ENCODE results near the gene LBX2. TPM values are rescaled to one million over a fixed set of nuclear protein-coding genes. Genes with fewer than 3 reads are reported as not detected.

Gene LBX2
- total and polyA plus RNA-seq, 10 of the 15 experiments (the other 5 are each of a cell fraction or from before 2014, with no cell fraction given) = 0.08 to 4.0 (median 0.27) TPM

DNA sequence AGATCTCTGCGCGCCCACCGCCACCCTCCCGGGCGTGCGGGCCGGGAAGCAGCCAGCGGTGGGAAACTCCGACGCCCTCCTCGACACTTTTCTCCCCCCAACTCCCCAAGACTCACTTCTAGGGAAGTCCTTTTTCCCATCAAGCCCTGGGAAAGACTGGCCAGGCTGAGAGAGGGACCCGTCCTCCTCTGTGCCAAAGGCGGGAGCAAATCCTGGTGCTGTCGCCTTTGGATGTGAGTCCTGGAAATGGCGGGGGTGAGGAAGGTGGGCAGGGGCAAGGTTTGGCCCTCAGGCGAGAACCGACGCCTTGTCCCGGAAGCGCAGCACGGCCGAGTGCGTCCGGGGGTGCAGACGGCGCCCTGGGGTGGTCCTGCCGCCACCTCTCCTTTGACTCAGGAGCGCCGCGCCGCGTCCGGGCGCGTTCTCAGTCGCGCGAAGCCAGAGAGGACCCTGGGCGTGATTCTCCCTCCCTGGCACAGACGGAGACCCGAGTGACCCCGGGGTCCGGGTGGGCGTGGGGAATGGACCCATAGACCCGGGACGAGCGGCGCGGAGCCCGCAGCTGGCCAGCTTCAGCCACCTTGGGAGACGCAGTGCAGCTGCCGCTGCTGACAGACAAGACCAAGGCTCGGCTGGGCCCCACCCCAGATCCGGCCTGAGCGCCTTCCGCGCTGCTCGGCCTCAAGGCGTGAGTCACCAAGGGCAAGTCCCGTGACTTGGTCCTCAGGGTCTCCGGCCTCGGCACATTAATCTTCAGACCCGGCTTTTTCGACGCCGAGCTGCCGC, 3.5 kb upstream of the LBX2 start (continued):
- TF ChIP-seq, protein P1, sequence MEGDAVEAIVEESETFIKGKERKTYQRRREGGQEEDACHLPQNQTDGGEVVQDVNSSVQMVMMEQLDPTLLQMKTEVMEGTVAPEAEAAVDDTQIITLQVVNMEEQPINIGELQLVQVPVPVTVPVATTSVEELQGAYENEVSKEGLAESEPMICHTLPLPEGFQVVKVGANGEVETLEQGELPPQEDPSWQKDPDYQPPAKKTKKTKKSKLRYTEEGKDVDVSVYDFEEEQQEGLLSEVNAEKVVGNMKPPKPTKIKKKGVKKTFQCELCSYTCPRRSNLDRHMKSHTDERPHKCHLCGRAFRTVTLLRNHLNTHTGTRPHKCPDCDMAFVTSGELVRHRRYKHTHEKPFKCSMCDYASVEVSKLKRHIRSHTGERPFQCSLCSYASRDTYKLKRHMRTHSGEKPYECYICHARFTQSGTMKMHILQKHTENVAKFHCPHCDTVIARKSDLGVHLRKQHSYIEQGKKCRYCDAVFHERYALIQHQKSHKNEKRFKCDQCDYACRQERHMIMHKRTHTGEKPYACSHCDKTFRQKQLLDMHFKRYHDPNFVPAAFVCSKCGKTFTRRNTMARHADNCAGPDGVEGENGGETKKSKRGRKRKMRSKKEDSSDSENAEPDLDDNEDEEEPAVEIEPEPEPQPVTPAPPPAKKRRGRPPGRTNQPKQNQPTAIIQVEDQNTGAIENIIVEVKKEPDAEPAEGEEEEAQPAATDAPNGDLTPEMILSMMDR (IDR thresholded peaks at IDR 0.05 in 2 of 3, conservative IDR thresholded peaks at IDR 0.05 in 1 of 3; ENCODE audit: control insufficient read depth in 2 of 3, extremely low read depth in 1 of 3, insufficient read depth in 1 of 3, low read depth in 3 of 3, low read length in 3 of 3) = peak; percentile 46 to 59 (median 49)
- TF ChIP-seq POU2F2 (IDR thresholded peaks at IDR 0.05; ENCODE audit: borderline replicate concordance, low read depth, low read length) (0 out of 3 replicates have a peak, but pooled peaks have one; percentile 3), TCF7 (IDR thresholded peaks at IDR 0.05; ENCODE audit: borderline replicate concordance) (no peak)

DNA sequence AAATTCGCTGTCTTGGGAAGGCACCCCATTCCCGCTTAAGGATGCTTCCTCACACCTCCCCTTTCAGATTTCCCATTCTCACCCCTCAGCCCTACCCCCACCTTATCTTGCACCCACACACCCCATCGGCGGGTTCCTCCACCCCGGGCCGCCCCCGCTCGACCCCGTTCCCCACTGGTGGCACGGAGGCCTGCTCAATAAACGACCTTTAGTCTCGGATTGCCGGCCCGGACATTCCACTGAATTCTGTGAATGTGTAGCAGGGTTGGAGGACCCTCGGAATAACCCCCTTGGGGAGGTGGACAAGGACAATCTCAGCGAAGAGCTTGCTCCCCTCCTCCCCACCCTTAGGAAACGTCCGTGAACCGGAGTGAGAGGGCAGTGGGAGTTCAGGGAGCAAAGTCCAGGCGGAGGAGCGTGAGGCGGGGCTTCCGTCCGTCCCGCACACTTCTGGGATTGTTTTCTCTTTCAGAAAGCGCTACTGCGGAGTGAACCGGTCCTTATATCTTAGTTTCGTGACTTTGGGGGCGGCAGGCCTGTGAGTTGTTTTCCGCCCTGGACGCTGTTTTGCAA, 2.8 kb upstream of the LBX2 start:
- intact Hi-C loops (cut with micrococcal nuclease; ENCODE audit: unreplicated experiment) (loop anchor here (2.0 kb wide), 1 partner anchor 19 kb away; the partner anchor contains the start of genes CCDC142 and TTC31), in situ Hi-C loops (cut with MboI) (no loop called here)
- Histone ChIP-seq H3K4me2 (ENCODE audit: control insufficient read depth, insufficient read depth) (peak overlapping the region; percentile 93), H3K4me3 (peak overlapping the region; percentile 73), H3K27me3 (replicated peaks in 1 of 2; ENCODE audit: control insufficient read depth in 2 of 2, insufficient read depth in 2 of 2, low read length in 1 of 2) (peaks cover 15 to 25% of the 10 kb centered on the region in 2 experiments; a peak in 3 of 4 replicates), H3K27ac (ENCODE audit: control insufficient read depth, insufficient read depth) (no peak overlapping the region), H3K4me1 (ENCODE audit: control insufficient read depth, insufficient read depth, low read length) (peaks cover 30% of the 10 kb centered on the region), H2AFZ (ENCODE audit: control insufficient read depth, low read depth, low read length) (peak overlapping the region; percentile 85), H3K79me2 (ENCODE audit: control insufficient read depth, insufficient read depth, low read length) (peaks cover 12% of the 10 kb centered on the region), H3K9ac (ENCODE audit: control insufficient read depth, insufficient read depth, low read length) (peak overlapping the region; percentile 55), H3K36me3 (ENCODE audit: control insufficient read depth in 2 of 2, insufficient read depth in 2 of 2, low read length in 1 of 2) (peaks cover 0 to 7% of the 10 kb centered on the region in 2 experiments; a peak in 1 of 4 replicates), H3K9me3 (replicated peaks; ENCODE audit: control insufficient read depth, insufficient read depth, low read length) (no peaks in the 10 kb centered on the region), H4K20me1 (ENCODE audit: control insufficient read depth, insufficient read depth) (no peaks in the 10 kb centered on the region)
- CTCF ChIA-PET = interaction anchor here (4.8 to 13.9 kb wide), 3 partner anchors 19 to 84 kb away, joined by 34 to 231 read pairs (median 135); partner anchors contain the start of genes AUP1, CCDC142, DQX1 and HTRA2
- 21% methylated on average over 24 of the region's 32 CpGs for WGBS (ENCODE audit: insufficient coverage, insufficient replicate concordance, low lambda C conversion rate, missing lambda C conversion rate)
- no peak for TF ChIP-seq SUZ12 (IDR thresholded peaks at IDR 0.05; ENCODE audit: unreplicated experiment)
- no peak for TF ChIP-seq LARP7 (IDR thresholded peaks at IDR 0.05)
- TF ChIP-seq RBBP5 (conservative IDR thresholded peaks at IDR 0.05) = no peak
- TF ChIP-seq BRCA1 (IDR thresholded peaks at IDR 0.05; ENCODE audit: low read depth, low read length) = no peak
- no peak for TF ChIP-seq BMI1 (IDR thresholded peaks at IDR 0.05; ENCODE audit: borderline replicate concordance)
- peak in 1 of 2 experiments; percentile 23; a peak in 1 of 4 replicates for TF ChIP-seq BHLHE40 (IDR thresholded peaks at IDR 0.05; ENCODE audit: borderline replicate concordance in 1 of 2, low read depth in 2 of 2, low read length in 1 of 2)
- no peak for TF ChIP-seq STAT1 (conservative IDR thresholded peaks at IDR 0.05)
- no peak for TF ChIP-seq FOXM1 (IDR thresholded peaks at IDR 0.05; ENCODE audit: low read depth, low read length)
- no peak for TF ChIP-seq NR2F1 (conservative IDR thresholded peaks at IDR 0.05)
- peak; percentile 44; the same call in 1 of the 2 replicates for TF ChIP-seq NR2C1 (IDR thresholded peaks at IDR 0.05)
- TF ChIP-seq PML (IDR thresholded peaks at IDR 0.05; ENCODE audit: low read length) = no peak
- no peak for TF ChIP-seq YY1 (IDR thresholded peaks at IDR 0.05; ENCODE audit: low read depth, low read length)
- TF ChIP-seq KDM1A (IDR thresholded peaks at IDR 0.05; ENCODE audit: borderline replicate concordance) = no peak
- DNase-seq (ENCODE audit: low read depth, low spot score) (no peak), FAIRE-seq (no peak), ATAC-seq (no peak)
- POLR2A ChIA-PET = interaction anchor here (1.9 kb wide), 1 partner anchor 111 kb away, joined by 4 read pairs; no protein-coding TSS in a partner anchor
- no TSS peak for BruUV-seq (replicated peaks)
- RAD21 ChIA-PET (ENCODE audit: unreplicated experiment) = interaction anchor here (0.8 to 2.9 kb wide), 5 partner anchors 18 to 87 kb away, joined by 3 to 10 read pairs (median 8); partner anchors contain the start of genes AUP1, CCDC142, HTRA2 and TTC31
- SMC1A ChIA-PET (ENCODE audit: uncharacterized antibody, unreplicated experiment) = interaction anchor here (1.3 to 7.0 kb wide), 2 partner anchors 13 to 84 kb away, joined by 5 to 71 read pairs; no protein-coding TSS in a partner anchor
